Kidney (tissue), 14 donors: ENCODE measurements around the gene NHSL1. TPM values are rescaled to one million over a fixed set of nuclear protein-coding genes. Genes with fewer than 3 reads are reported as not detected.

Source experiments
- DNase-seq, 5 donors: peaks; one replicate each; pipeline ENCODE4 v3.0.0-alpha.2; 2013 to 2020
- FAIRE-seq: peaks from 2 replicates; lab custom pipeline; 2012; peaks lifted over from hg19 to GRCh38; lab: Jason Lieb, UNC
- H3K27ac ChIP-seq, 2 donors: one replicate each; pipeline ENCODE4 v1.7.0; 2013; ENCODE audit warnings: low read depth in 2 of 2, low read length in 2 of 2, inconsistent platforms in 1 of 2
- H3K27me3 ChIP-seq: one replicate; pipeline ENCODE4 v1.7.1; 2013; ENCODE audit warnings: low read length, inconsistent platforms; ENCODE audit not compliant: control insufficient read depth, insufficient read depth
- H3K36me3 ChIP-seq, 3 donors: one replicate each; pipeline versions ENCODE4 v1.7.0 to v1.7.1; 2013; ENCODE audit warnings: low read length in 3 of 3, control low read depth in 1 of 3, inconsistent platforms in 1 of 3; ENCODE audit not compliant: insufficient read depth in 3 of 3, control insufficient read depth in 2 of 3
- H3K4me1 ChIP-seq, 3 donors: one replicate each; pipeline versions ENCODE4 v1.7.0 to v1.7.1; 2013; ENCODE audit warnings: low read length in 3 of 3, inconsistent platforms in 1 of 3, low read depth in 1 of 3; ENCODE audit not compliant: control insufficient read depth in 2 of 3, insufficient read depth in 2 of 3
- H3K4me3 ChIP-seq, 3 donors: one replicate each; pipeline versions ENCODE4 v1.7.0 to v1.8.1; 2013; ENCODE audit warnings: low read length in 3 of 3, control low read depth in 1 of 3, inconsistent platforms in 1 of 3
- H3K9ac ChIP-seq, 3 donors: one replicate each; pipeline versions ENCODE4 v1.7.0 to v1.7.1; 2013; ENCODE audit warnings: low read length in 3 of 3, control low read depth in 1 of 3, inconsistent platforms in 1 of 3
- H3K9me3 ChIP-seq, 3 donors: one replicate each; pipeline versions ENCODE4 v1.7.0 to v1.7.1; 2013; ENCODE audit warnings: low read length in 3 of 3, control low read depth in 1 of 3, inconsistent platforms in 1 of 3; ENCODE audit not compliant: control insufficient read depth in 2 of 3, insufficient read depth in 1 of 3
- CTCF ChIP-seq: IDR thresholded peaks from 3 replicates; pipeline ENCODE4 v1.5.1; 2012; ENCODE audit warnings: mild to moderate bottlenecking, moderate library complexity, borderline replicate concordance; ENCODE audit not compliant: insufficient read depth; ENCODE audit errors: extremely low read depth
- intact Hi-C: fragments of 100-400 bp; cut with DNase I; formaldehyde crosslinking; loops from one replicate; pipeline ENCODE4 v1.11.1; 2022
- polyA plus RNA-seq: library from polyadenylated mRNA; stranded (reverse); fragments of 350-450 nt; fragmentation: Illumina TruSeq; extraction: RNeasy Lipid Tissue Mini Kit (QIAGEN cat#74804); gene quantifications from one replicate; pipeline ENCODE4 v1.2.3, GENCODE V29; 2014; ENCODE audit warnings: low read depth, low replicate concordance; ENCODE audit not compliant: insufficient read depth
- total RNA-seq: library from RNA; stranded (reverse); fragmentation: NEBNext Ultra II Directional; extraction: Animal tissue kit (Norgen Biotek cat#: 25700); gene quantifications from one replicate; pipeline ENCODE4 v1.2.1, GENCODE V29; 2021
- donor health status: control.
- donor health status: control.
- donor health status: control.
- donor health status: control.
- donor health status: control.
- donor health status: DM: yes; HTN: yes; CAD: no.
- donor health status: Normal renal cell carcinoma (clear cell type).

NHSL1 gene
- total and polyA plus RNA-seq, 2 donors from 2014 or later, result 4.4 to 31.4 TPM

GRCh38 chr6:138430361-138431145, 68.7 kb downstream of the NHSL1 start:
- no peak overlapping the region for H3K4me3 ChIP-seq
- FAIRE-seq (no peak), DNase-seq (no peak)
- H3K27me3 ChIP-seq, result no peaks in the 10 kb centered on the region
- H3K9me3 ChIP-seq, result no peaks in the 10 kb centered on the region
- H3K4me1 ChIP-seq, result no peaks in the 10 kb centered on the region
- H3K36me3 ChIP-seq, result peaks cover 0 to 16% (median 9%) of the 10 kb centered on the region in 3 donors
- no peak overlapping the region for H3K27ac ChIP-seq
- H3K9ac ChIP-seq, result no peak overlapping the region
- TF ChIP-seq CTCF, result no peak
- intact Hi-C loops, result no loop called here

GRCh38 chr6:138429761-138430160, 69.5 kb downstream of the NHSL1 start:
- intact Hi-C loops, result no loop called here
- Histone ChIP-seq H3K9ac (no peak overlapping the region), H3K4me1 (no peaks in the 10 kb centered on the region), H3K27me3 (no peaks in the 10 kb centered on the region), H3K4me3 (no peak overlapping the region), H3K9me3 (no peaks in the 10 kb centered on the region), H3K36me3 (peaks cover 0 to 16% (median 9%) of the 10 kb centered on the region in 3 donors), H3K27ac (peak overlapping the region in 1 of 2 donors; percentile 5)
- DNase-seq (peak in 3 of 5 donors; percentile 27 to 39 (median 35)), FAIRE-seq (no peak)
- no peak for TF ChIP-seq CTCF

GRCh38 chr6:138428944-138429598, 70.2 kb downstream of the NHSL1 start:
- FAIRE-seq, result peak; percentile 96
- Histone ChIP-seq H3K36me3 (peaks cover 0 to 16% (median 9%) of the 10 kb centered on the region in 3 donors), H3K4me3 (no peak overlapping the region), H3K4me1 (no peaks in the 10 kb centered on the region), H3K27ac (peak overlapping the region in 1 of 2 donors; percentile 5), H3K9me3 (no peaks in the 10 kb centered on the region), H3K27me3 (no peaks in the 10 kb centered on the region), H3K9ac (peak overlapping the region in 1 of 3 donors; percentile 38)
- intact Hi-C loops, result no loop called here
- peak; percentile 58 for TF ChIP-seq CTCF
- peak in 2 of 5 donors; percentile 81 to 82 for DNase-seq
